HG03196 (cell line): ENCODE measurements around the gene GPSM3.
A peak's percentile ranks its signal among the peaks of the same experiment; 100 is the strongest.
"Not testable (repeated sequence)": the region's sequence is repeated elsewhere in the genome, so short reads cannot be mapped to it uniquely, and the experiment has no call there.

Experiments
- ATAC-seq: cut with Tn5 transposase; IDR thresholded peaks from one replicate; pipeline ENCODE4 v1.9.1; 2021; ENCODE audit not compliant: unreplicated experiment

The GPSM3 gene

GRCh38 chr6:32203426-32204267, 11.2 kb upstream of the GPSM3 start:
- ATAC-seq = no peak

- no peak for ATAC-seq
Observed at GRCh38 chr6:32202186-32202585, 9.7 kb upstream of the GPSM3 start.

GRCh38 chr6:32200711-32201475, 8.4 kb upstream of the GPSM3 start:
- ATAC-seq = no peak

DNA sequence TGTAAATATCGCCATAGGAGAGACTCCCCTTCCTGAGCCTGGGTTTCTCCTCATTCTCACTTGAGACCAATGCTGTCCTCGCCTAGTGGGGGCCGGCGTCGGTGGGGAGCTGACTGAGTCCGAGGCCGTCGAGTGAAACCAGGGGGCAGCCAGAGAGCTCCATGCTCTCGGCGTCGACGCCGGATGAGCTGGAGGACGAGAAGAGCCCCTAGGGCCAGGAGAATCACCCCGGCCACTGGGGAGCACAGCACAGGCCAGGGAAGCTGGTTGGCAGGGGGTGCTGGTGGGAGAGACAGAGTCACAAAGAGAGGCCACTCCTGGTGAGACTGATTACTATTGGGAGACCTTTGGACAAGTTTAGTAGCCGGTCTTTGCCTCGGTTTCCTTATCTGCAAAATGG, 6.4 kb upstream of the GPSM3 start:
- ATAC-seq = no peak

- no peak for ATAC-seq
Observed at GRCh38 chr6:32198345-32198696, 5.9 kb upstream of the GPSM3 start.

DNA sequence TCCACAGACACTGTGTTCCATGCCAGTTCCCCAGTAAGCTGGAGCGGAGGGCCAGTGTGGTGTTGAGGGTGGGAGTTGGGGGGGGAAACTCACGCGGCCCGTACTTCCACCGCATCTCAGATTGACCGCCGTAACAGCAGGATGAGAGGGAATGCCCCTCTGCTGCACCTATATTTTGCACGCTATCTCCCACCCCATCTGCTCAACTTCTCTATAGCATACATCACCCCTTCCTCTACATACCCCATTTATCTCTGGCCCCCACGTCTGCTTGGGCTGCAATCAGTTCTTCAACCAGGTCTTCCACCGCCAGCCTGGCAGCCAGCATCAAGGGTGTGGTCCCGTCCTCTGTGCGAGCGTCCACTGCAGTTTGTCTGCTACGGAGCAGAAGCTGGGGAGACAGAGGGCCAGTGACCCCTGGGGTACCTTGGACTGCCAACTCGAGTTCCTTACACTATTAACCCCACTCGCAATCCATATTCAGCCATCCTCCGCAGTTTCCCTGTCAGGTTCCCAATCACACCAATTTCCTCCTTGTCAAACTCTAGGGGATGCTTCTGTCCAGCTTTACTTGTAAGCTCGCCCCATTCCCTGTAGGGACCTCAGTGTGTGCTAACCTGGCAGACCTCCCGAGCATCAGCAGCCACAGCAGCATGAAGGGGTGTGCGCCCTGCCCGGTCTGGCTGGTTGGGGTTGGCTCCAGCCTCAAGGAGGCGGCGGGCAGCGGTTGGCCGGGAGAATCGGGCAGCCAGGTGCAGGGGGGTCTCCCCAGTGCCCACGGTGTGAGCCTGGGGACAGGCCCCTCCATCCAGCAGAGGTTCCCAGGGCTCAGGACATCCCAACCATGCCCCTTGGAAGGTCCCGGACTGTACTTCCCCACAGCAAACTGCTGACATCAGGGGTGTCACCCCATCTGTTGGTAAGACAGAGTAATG, 4.5 kb upstream of the GPSM3 start:
- ATAC-seq = no peak

GRCh38 chr6:32195902-32196681, 3.6 kb upstream of the GPSM3 start:
- peak; percentile 75 for ATAC-seq

DNA sequence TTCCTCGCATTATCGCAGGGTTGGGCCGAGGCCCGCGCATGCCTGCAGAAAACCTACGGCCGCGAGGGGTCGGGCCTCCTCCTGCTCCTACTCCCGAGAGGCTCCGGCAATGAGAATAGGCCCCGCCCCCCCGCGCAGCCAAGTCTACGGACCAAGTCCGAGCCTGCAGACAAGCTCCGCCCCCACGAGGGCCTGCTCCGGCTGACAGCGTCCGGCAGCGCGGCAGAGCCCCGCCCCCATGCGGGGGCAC, 3.1 kb upstream of the GPSM3 start:
- peak; percentile 65 for ATAC-seq

DNA sequence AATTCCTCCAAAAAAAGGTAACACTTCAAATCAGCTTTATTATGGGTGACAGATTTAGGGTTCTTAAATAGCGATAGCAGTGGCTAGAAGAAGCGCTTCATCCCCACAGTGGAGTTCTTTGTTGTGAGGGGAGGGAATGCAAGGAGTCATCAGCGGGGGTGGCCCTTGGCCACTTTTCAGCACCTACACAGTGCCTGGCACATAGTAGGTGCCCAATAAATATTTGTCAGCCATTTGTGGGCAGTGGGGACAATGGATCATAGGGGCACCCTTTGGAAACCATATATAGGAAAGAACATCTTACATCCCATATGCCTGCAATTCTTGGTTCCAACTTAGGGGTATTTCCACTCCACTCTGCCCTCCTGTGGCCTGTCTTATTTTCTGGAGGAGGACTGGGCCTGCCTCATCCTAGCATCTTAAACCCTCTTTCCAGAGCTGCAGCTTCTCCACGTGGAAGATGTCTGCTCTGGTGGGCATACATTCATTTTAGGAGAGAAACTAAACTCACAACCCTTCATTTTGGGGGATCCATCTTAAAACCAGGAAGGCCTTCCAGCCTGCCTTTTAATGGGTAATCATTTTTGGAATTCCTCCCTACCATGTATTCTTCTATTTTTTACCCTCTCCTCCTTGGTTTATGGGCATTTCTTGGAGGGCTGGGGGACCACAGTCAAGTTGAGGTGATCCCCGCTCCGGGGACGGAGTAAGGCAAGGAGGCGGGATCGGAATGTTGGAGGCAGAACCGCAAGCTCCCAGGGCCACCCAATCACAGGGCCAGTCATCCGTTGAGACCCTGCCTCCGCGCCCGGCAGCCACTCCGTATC, 2.6 kb upstream of the GPSM3 start:
- no peak for ATAC-seq

GRCh38 chr6:32194388-32194787, 1.9 kb upstream of the GPSM3 start:
- ATAC-seq = no peak

- ATAC-seq = not testable (repeated sequence)
Observed at GRCh38 chr6:32193096-32193495, 653 bp upstream of the GPSM3 start.

- ATAC-seq = no peak
Observed at GRCh38 chr6:32191696-32192607, 491 bp downstream of the GPSM3 start.

- ATAC-seq = no peak
Observed at GRCh38 chr6:32190911-32191677, 1.3 kb downstream of the GPSM3 start.

- peak; percentile 50 for ATAC-seq
Observed at GRCh38 chr6:32190054-32190851, 2.2 kb downstream of the GPSM3 start, which contains the start of gene PBX2. Gene PBX2, minus strand, starts transcription at chr6:32190202. Its CDS starts 287 bp downstream, at chr6:32189915.

DNA sequence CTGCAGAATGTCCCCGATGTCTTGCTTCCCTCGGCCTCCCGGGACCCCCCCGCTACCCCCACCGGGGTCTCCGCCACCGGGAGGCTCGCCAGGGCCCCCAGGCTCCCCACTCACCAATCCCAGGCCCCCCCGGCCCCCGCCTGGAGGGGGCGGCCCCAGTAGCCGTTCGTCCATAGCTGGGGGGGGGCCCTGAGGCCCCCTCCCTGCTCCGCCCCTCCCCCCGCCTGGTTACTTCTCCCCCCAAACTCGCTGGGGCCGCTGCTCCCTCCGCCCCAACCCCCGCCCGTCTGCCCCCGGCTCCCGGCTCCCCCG, 2.7 kb downstream of the GPSM3 start:
- no peak for ATAC-seq

- ATAC-seq = no peak
Observed at GRCh38 chr6:32189069-32189741, 3.2 kb downstream of the GPSM3 start.
